HG03521 (cell line): ENCODE measurements around the gene PURA.
"Not testable (repeated sequence)": the region's sequence is repeated elsewhere in the genome, so short reads cannot be mapped to it uniquely, and the experiment has no call there.

Experiments used
- ATAC-seq: cut with Tn5 transposase; IDR thresholded peaks from one replicate; pipeline ENCODE4 v1.9.1; 2021; ENCODE audit warnings: mild to moderate bottlenecking, moderate library complexity; ENCODE audit not compliant: unreplicated experiment

PURA gene

DNA sequence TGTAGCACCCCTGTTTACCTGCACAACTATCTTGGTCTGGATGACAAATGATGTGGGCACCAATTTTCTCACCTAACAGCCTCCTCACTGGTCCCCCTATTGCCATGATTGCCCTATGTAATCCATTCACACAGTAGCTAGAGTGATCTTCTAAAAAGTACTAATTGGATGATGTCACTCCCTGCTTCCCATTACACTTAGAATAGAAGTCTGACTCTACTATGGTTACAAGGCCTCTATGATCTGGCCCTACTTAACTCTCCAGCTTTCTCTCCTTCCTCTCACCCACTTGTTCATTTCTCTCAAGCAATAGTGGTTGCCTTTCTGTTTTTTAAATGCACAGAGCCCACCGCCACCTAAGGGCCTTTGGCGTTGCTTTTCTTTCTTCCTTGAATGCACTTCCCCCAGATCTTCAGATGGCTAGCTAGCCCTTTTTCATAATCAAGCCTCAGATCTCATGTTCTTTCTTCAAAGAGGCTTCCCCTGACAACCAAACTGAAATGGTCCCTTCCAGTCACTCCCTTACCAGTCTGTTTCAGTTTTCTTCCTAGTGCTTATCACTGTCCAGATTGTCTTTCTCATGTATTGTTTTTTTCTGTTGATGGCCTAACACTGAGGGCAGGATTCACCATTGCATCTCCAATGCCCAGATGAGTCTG lies 20.5 kb downstream of the PURA start:
- no peak for ATAC-seq

- no peak for ATAC-seq
These were observed 21.2 kb downstream of the PURA start for GRCh38 chr5:140135127-140135526.

- ATAC-seq = no peak
These were observed 22.7 kb downstream of the PURA start for GRCh38 chr5:140136624-140137023.

- no peak for ATAC-seq
These were observed 26.5 kb downstream of the PURA start for GRCh38 chr5:140140435-140140834.

GRCh38 chr5:140141241-140141640 lies 27.3 kb downstream of the PURA start:
- ATAC-seq = no peak

DNA sequence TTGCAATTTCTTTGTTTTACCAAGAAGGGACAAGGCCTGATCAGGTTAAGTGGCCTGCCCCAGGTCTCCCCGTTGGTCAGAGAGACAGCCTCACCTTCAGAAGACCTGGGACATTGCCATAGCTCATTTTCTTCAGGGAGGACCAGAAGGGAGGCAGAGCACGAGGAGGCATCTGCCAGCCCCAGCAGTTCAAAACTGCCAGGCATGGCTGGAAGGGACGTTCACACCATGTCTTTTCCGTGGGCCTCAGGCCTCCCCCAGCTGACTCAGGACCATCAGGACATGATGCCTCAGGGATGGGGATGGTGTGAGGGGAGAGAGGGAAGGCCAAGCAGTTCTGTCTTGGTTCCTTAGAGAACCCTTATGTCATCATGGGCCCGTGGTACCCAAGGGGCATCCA lies 28.3 kb downstream of the PURA start:
- ATAC-seq = no peak

- no peak for ATAC-seq
These were observed 28.9 kb downstream of the PURA start for GRCh38 chr5:140142856-140143255.

GRCh38 chr5:140143521-140144258 lies 29.8 kb downstream of the PURA start:
- ATAC-seq = no peak

GRCh38 chr5:140145256-140145655 lies 31.3 kb downstream of the PURA start:
- no peak for ATAC-seq

DNA sequence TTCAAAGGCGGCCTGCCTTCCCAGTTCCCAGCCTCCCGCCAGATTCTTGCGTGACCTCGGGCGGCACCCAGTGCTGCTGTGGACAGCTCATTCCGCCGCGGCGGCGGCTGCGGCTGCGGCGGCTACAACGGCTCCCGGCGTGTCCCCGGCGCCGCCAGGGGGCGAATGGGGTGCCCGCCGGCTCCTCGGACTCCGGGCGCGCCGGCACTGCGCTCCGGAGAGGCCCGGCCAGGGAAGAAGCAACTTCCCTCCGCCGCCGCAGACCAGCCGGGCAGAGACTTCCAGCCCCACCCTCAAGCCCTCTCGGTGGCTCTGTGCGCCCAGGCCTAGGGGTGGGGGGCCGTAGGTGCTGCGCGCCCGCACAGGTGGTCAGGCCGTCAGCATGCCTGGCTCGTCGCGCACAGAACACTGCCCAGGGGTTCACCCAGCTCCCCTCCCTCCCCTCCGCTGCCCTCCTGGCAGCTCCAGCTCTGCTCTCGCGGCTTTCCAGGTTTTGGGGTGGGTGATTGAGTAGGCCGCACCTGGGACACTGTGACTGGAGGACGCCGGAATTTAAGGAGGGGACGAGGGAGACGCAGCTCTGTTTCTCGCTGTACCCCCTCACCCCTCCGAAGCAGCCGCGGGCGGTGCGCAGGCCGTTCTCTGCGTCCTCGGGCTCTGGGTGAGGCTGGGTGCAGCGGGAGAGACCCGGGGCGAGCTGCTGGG lies 32.1 kb downstream of the PURA start:
- no peak for ATAC-seq

DNA sequence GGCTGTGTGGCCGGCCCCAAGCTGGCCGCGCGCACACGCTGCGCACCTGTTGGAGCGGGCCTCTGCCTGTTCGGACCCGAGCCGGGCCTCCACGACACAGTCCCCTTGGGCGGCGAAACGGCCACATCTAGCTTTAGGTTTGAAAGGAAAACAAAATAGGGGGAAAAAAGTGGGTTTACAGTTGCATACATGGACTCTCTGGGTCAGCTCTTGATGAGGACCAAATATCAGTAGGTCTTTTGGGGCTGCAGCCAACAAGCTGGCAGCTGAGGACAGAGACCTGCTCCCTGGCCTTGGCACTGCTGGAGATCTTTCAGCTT lies 32.6 kb downstream of the PURA start:
- ATAC-seq = no peak

DNA sequence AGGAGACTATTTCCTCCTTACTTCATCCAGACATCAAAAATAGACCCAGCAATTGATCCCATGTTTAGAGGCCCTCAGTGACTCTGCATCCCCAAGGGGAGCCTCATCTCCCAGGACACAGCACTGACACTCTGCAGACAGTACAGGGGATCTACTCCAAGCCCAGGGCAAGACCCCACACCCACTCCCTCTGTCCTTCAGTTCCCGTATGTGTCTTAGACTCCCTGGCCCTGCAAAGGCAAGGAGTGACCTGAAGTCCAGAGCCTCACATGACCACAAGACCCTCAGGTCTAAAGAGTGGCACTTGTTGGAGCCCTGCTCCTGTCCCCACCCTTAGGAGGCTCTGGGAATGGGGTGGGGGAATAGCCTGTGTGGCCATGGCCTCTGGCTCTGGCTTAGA lies 33.6 kb downstream of the PURA start:
- no peak for ATAC-seq

- ATAC-seq = no peak
These were observed 34.6 kb downstream of the PURA start for GRCh38 chr5:140148508-140148907.

DNA sequence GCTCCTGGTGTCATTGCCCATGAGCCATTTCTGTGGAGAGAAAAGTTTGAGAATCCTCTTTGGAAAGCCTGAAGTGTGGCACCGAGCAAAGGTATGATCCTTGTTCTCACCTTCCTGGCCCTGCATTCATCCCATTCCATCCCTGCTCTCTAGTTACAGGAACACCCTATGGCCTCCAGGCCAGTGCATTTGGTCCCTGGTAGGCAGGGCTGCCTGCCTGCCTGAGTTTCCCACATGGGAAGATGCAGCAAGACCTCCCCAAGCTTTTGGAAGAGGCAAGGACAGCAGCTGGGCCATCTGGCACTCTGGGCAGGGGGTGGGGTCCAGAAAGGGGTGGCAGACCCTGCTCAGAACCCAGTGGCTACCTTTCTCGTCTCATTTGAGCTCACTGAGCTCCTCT lies 36.3 kb downstream of the PURA start:
- no peak for ATAC-seq

- ATAC-seq = no peak
These were observed 37.5 kb downstream of the PURA start for GRCh38 chr5:140151144-140152021.

- no peak for ATAC-seq
These were observed 38.4 kb downstream of the PURA start for GRCh38 chr5:140152022-140152999.

DNA sequence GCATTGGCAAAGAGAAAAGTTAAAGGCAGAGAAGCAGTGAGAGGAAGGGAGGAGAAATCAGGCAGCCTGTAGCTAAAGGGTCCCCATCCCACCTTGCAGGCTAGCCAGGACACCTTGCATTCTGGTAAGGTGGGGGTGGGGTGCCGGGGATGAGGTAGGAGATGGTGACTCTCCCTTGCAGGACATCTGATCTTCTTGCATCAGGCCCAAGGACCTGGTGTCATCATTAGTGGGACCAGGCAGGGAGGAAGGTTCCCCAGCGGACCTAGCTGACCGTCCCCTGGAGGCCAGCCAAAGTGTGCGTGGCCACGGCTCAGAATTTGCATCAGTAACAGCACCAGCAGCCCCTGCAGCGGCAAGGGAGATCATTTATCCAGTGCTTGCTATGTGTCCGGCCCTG lies 39.3 kb downstream of the PURA start:
- no peak for ATAC-seq

DNA sequence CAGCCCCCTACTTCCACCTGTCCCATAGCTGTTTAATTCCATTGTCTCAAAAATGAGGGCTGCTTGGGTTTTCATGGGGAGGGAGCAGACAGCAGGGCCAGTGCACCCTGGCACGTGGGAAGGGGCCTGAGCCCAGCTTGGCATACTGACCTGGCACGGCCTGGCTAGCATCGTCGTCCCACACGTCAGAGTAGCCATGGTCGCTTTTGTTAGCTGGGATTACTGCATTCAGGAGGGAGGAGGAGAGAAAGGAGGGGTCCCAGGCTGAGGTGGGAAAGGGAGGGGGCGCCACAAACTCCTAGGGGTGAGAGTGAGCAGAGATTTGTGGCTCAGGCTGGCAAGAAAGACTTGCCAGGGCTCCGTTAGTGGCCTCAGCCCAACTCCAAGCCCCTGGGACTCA lies 40.0 kb downstream of the PURA start:
- ATAC-seq = no peak

GRCh38 chr5:140154710-140155381 lies 40.9 kb downstream of the PURA start:
- ATAC-seq = not testable (repeated sequence)
